GM18519 (cell line): ENCODE data around the gene MPEG1.

ENCODE experiments used
- ATAC-seq: cut with Tn5 transposase; IDR thresholded peaks from one replicate; pipeline ENCODE4 v1.9.1; 2021; ENCODE audit warnings: mild to moderate bottlenecking, moderate library complexity; ENCODE audit not compliant: unreplicated experiment, low FRiP score

MPEG1 gene

GRCh38 chr11:59218893-59219292 lies 6.2 kb upstream of the MPEG1 start:
- ATAC-seq: no peak

GRCh38 chr11:59218319-59218718 lies 5.6 kb upstream of the MPEG1 start:
- ATAC-seq: no peak

GRCh38 chr11:59216641-59217564 lies 4.2 kb upstream of the MPEG1 start:
- ATAC-seq: peak; percentile 90

GRCh38 chr11:59214141-59214893 lies 1.6 kb upstream of the MPEG1 start:
- no peak for ATAC-seq

- ATAC-seq: no peak
Observed at GRCh38 chr11:59212222-59212621, 505 bp downstream of the MPEG1 start.

GRCh38 chr11:59208956-59209355 lies 3.8 kb downstream of the MPEG1 start:
- ATAC-seq: no peak

GRCh38 chr11:59207988-59208451 lies 4.7 kb downstream of the MPEG1 start:
- ATAC-seq: peak; percentile 84

GRCh38 chr11:59206635-59207034 lies 6.1 kb downstream of the MPEG1 start:
- no peak for ATAC-seq

GRCh38 chr11:59205648-59206047 lies 7.1 kb downstream of the MPEG1 start:
- no peak for ATAC-seq

GRCh38 chr11:59204746-59205145 lies 8.0 kb downstream of the MPEG1 start:
- no peak for ATAC-seq

GRCh38 chr11:59201353-59201752 lies 11.4 kb downstream of the MPEG1 start:
- no peak for ATAC-seq

- ATAC-seq: no peak
Observed at GRCh38 chr11:59200423-59200746, 12.3 kb downstream of the MPEG1 start.

- ATAC-seq: peak; percentile 46
Observed at GRCh38 chr11:59199546-59200422, 12.9 kb downstream of the MPEG1 start.

- no peak for ATAC-seq
Observed at GRCh38 chr11:59198726-59199125, 14.0 kb downstream of the MPEG1 start.

- no peak for ATAC-seq
Observed at GRCh38 chr11:59197991-59198390, 14.7 kb downstream of the MPEG1 start.

- ATAC-seq: no peak
Observed at GRCh38 chr11:59196777-59197176, 15.9 kb downstream of the MPEG1 start.

- no peak for ATAC-seq
Observed at GRCh38 chr11:59195586-59195985, 17.1 kb downstream of the MPEG1 start.

GRCh38 chr11:59193587-59194130 lies 19.1 kb downstream of the MPEG1 start:
- ATAC-seq: no peak

GRCh38 chr11:59192446-59193020 lies 20.2 kb downstream of the MPEG1 start:
- ATAC-seq: no peak

- ATAC-seq: no peak
Observed at GRCh38 chr11:59191890-59192289, 20.8 kb downstream of the MPEG1 start.
